ENCODE measurements around the gene L1TD1.

- TF ChIP-seq POLR2AphosphoS5 (IDR thresholded peaks at IDR 0.05; ENCODE audit: insufficient read depth, low read depth, low read length) (no peak), POLR2A (IDR thresholded peaks at IDR 0.05; ENCODE audit: low read depth, low read length) (no peak), JUN (IDR thresholded peaks at IDR 0.05; ENCODE audit: borderline replicate concordance, insufficient read depth, insufficient read length, low read depth) (no peak), EZH2 (IDR thresholded peaks at IDR 0.05; ENCODE audit: borderline replicate concordance, low read depth, low read length, severe bottlenecking) (no peak), FOS (IDR thresholded peaks at IDR 0.05; ENCODE audit: borderline replicate concordance, insufficient read depth, low read length) (no peak), MAX (IDR thresholded peaks at IDR 0.05; ENCODE audit: insufficient read depth, insufficient read length) (no peak), MYC (IDR thresholded peaks at IDR 0.05; ENCODE audit: low read depth, low read length) (no peak)
- TF ChIP-seq, protein P1, sequence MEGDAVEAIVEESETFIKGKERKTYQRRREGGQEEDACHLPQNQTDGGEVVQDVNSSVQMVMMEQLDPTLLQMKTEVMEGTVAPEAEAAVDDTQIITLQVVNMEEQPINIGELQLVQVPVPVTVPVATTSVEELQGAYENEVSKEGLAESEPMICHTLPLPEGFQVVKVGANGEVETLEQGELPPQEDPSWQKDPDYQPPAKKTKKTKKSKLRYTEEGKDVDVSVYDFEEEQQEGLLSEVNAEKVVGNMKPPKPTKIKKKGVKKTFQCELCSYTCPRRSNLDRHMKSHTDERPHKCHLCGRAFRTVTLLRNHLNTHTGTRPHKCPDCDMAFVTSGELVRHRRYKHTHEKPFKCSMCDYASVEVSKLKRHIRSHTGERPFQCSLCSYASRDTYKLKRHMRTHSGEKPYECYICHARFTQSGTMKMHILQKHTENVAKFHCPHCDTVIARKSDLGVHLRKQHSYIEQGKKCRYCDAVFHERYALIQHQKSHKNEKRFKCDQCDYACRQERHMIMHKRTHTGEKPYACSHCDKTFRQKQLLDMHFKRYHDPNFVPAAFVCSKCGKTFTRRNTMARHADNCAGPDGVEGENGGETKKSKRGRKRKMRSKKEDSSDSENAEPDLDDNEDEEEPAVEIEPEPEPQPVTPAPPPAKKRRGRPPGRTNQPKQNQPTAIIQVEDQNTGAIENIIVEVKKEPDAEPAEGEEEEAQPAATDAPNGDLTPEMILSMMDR (IDR thresholded peaks at IDR 0.05; ENCODE audit: extremely low read depth in 1 of 2, insufficient read depth in 1 of 2, low read depth in 1 of 2, low read length in 2 of 2) = no peak
Observed at GRCh38 chr1:62198069-62198780, 3.6 kb downstream of the L1TD1 start.
